C4-2B (cell line): ENCODE results near the gene DNAJC15.

Source experiments
- CTCF ChIP-seq: fragments of 450-650 bp; conservative IDR thresholded peaks from 2 replicates; pipeline ENCODE4 v1.5.1; 2017; ENCODE audit warnings: mild to moderate bottlenecking
- ZFX ChIP-seq: fragments of 450-650 bp; IDR thresholded peaks from 2 replicates; pipeline ENCODE4 v1.6.1; 2017

DNA sequence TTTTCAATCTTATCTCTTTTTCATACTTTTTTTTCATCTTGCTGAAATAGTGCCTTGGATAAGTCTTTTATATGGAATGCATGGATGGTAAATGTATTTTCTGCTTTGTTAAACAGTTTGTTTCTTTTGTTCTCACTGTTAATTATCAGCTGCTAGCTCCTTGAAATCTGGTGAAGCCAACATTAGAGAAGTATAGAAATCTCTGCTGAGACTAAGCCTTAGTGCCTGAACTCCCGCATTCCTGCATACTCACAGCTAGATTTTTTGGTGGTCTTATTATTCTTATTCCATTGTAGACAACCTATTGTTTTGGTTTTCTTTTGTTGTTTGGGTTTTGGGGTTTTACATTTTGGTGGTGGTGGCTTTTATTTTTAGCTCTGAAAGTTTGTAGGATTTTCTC, 48.4 kb downstream of the DNAJC15 start:
- no peak for TF ChIP-seq CTCF
- no peak for TF ChIP-seq ZFX
